NCI-H1105 treated with DMSO at 0.1 percent for 48 hours (cell line): Measurements from ENCODE around the gene FRS2.

Experiments used
- DNase-seq: peaks from one replicate; lab custom pipeline; 2025; lab: John Stamatoyannopoulos, UW

FRS2 gene

GRCh38 chr12:69501154-69501895, 31.1 kb downstream of the FRS2 start:
- DNase-seq: no peak

- no peak for DNase-seq
Observed at GRCh38 chr12:69502345-69503081, 32.3 kb downstream of the FRS2 start.

GRCh38 chr12:69508091-69508490, 37.9 kb downstream of the FRS2 start:
- DNase-seq: no peak

- no peak for DNase-seq
Observed at GRCh38 chr12:69508621-69509020, 38.4 kb downstream of the FRS2 start.

GRCh38 chr12:69509308-69509736, 39.1 kb downstream of the FRS2 start:
- DNase-seq: peak; percentile 5

GRCh38 chr12:69509904-69510827, 40.0 kb downstream of the FRS2 start:
- peak; percentile 84 for DNase-seq

- DNase-seq: no peak
Observed at GRCh38 chr12:69511016-69511415, 40.8 kb downstream of the FRS2 start.

- no peak for DNase-seq
Observed at GRCh38 chr12:69511469-69512267, 41.5 kb downstream of the FRS2 start.

- no peak for DNase-seq
Observed at GRCh38 chr12:69512820-69513219, 42.6 kb downstream of the FRS2 start.

GRCh38 chr12:69513297-69513696, 43.1 kb downstream of the FRS2 start:
- no peak for DNase-seq

GRCh38 chr12:69514111-69514510, 43.9 kb downstream of the FRS2 start:
- DNase-seq: no peak

- no peak for DNase-seq
Observed at GRCh38 chr12:69514845-69515244, 44.7 kb downstream of the FRS2 start.

GRCh38 chr12:69515394-69515930, 45.3 kb downstream of the FRS2 start:
- no peak for DNase-seq

- DNase-seq: no peak
Observed at GRCh38 chr12:69516950-69517349, 46.8 kb downstream of the FRS2 start.

GRCh38 chr12:69517406-69517805, 47.2 kb downstream of the FRS2 start:
- DNase-seq: no peak

GRCh38 chr12:69519871-69520270, 49.7 kb downstream of the FRS2 start:
- DNase-seq: no peak

GRCh38 chr12:69523433-69524330, 53.5 kb downstream of the FRS2 start:
- DNase-seq: no peak

- no peak for DNase-seq
Observed at GRCh38 chr12:69524331-69524630, 54.1 kb downstream of the FRS2 start.

- DNase-seq: no peak
Observed at GRCh38 chr12:69524755-69525469, 54.7 kb downstream of the FRS2 start.
